Stimulated activated CD8-positive, alpha-beta memory T cell treated with anti-CD3 and anti-CD28 coated beads, Interleukin-15, amount 100 ng/mL, for 4 hours (primary cell): ENCODE data around the gene AGPAT1.
"Not testable (repeated sequence)": the region's sequence is repeated elsewhere in the genome, so short reads cannot be mapped to it uniquely, and the experiment has no call there.

Experiments
- DNase-seq, 2 donors: peaks; one replicate each; pipeline ENCODE4 v3.0.0-alpha.2; 2020; ENCODE audit warnings: low read depth in 2 of 2

Gene AGPAT1

GRCh38 chr6:32186151-32186840 is 10.4 kb upstream of the AGPAT1 start:
- not testable (repeated sequence) for DNase-seq

- DNase-seq, result not testable (repeated sequence)
Observed at GRCh38 chr6:32185681-32186131, 9.8 kb upstream of the AGPAT1 start.

GRCh38 chr6:32184084-32184640 is 8.3 kb upstream of the AGPAT1 start, which contains the start of gene AGER:
AGER (minus strand) TSS chr6:32184253; CDS start chr6:32184222, 31 bp downstream.
- no peak for DNase-seq

- DNase-seq, result no peak
Observed at GRCh38 chr6:32183483-32184083, 7.7 kb upstream of the AGPAT1 start.

GRCh38 chr6:32183030-32183429 is 7.1 kb upstream of the AGPAT1 start:
- no peak for DNase-seq

GRCh38 chr6:32182555-32182981 is 6.7 kb upstream of the AGPAT1 start:
- DNase-seq, result no peak

GRCh38 chr6:32181915-32182529 is 6.1 kb upstream of the AGPAT1 start:
- DNase-seq, result no peak

- DNase-seq, result no peak
Observed at GRCh38 chr6:32181148-32181702, 5.3 kb upstream of the AGPAT1 start.

- DNase-seq, result no peak
Observed at GRCh38 chr6:32179766-32180405, 4.0 kb upstream of the AGPAT1 start.

GRCh38 chr6:32178547-32179440 is 2.9 kb upstream of the AGPAT1 start:
- no peak for DNase-seq

GRCh38 chr6:32177788-32178546 is 2.1 kb upstream of the AGPAT1 start, which contains the start of gene RNF5:
RNF5 (plus strand) TSS chr6:32178405; CDS start chr6:32178512, 107 bp downstream.
- peak; percentile 78 to 91 for DNase-seq

- no peak for DNase-seq
Observed at GRCh38 chr6:32177183-32177787, 1.4 kb upstream of the AGPAT1 start.

GRCh38 chr6:32176476-32177182 is 745 bp upstream of the AGPAT1 start:
- no peak for DNase-seq

GRCh38 chr6:32175322-32175710 is 568 bp downstream of the AGPAT1 start:
- no peak for DNase-seq

GRCh38 chr6:32174416-32174815 is 1.5 kb downstream of the AGPAT1 start:
- no peak for DNase-seq

- DNase-seq, result no peak
Observed at GRCh38 chr6:32173051-32173727, 2.7 kb downstream of the AGPAT1 start.

GRCh38 chr6:32171234-32171633 is 4.7 kb downstream of the AGPAT1 start:
- no peak for DNase-seq

- DNase-seq, result no peak
Observed at GRCh38 chr6:32170294-32170693, 5.6 kb downstream of the AGPAT1 start.
